ENCODE measurements around the gene RTN4.

RTN4 gene

DNA sequence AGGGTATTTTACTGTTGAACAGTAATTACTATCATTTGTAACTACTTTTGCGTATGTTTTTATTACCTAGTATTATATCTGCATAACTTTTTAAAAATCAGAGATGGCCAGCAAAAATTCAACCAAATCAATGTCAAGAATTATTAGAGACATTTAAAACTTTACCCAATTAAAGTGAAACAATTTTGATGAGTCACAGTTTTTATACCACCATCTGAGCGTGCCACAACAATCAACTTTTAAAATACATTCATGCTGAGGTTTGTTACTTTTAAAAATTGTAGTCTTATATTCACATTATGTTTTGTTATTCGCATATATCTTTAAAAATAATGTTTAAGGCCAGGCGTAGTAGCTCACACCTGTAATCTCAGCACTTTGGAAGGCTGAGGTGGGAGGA, 114.9 kb downstream of the RTN4 start:
- Histone ChIP-seq H3K36me3 (ENCODE audit: control insufficient read depth, low read length) (no peaks in the 10 kb centered on the region; the same call in 1 of the 2 replicates), H3K27me3 (ENCODE audit: control insufficient read depth, low read length) (no peaks in the 10 kb centered on the region), H3K4me3 (ENCODE audit: low read length) (no peak overlapping the region), H3K4me2 (ENCODE audit: low read length) (no peak overlapping the region), H3K79me2 (ENCODE audit: control insufficient read depth, low read length) (no peaks in the 10 kb centered on the region), H3F3A (ENCODE audit: control insufficient read depth, insufficient read depth) (no peaks in the 10 kb centered on the region), H3K9me3 (ENCODE audit: control insufficient read depth, insufficient read depth, low read length) (peaks cover 6% of the 10 kb centered on the region; the same call in 1 of the 2 replicates), H4K20me1 (ENCODE audit: control insufficient read depth, insufficient read depth, low read depth, low read length) (no peaks in the 10 kb centered on the region), H3K9me2 (replicated peaks; ENCODE audit: control insufficient read depth, low read length) (no peaks in the 10 kb centered on the region), H3K4me1 (ENCODE audit: control insufficient read depth, low read length) (peaks cover 13% of the 10 kb centered on the region), H3K27ac (ENCODE audit: low read depth, low read length) (no peak overlapping the region)
- TF ChIP-seq, protein P1, sequence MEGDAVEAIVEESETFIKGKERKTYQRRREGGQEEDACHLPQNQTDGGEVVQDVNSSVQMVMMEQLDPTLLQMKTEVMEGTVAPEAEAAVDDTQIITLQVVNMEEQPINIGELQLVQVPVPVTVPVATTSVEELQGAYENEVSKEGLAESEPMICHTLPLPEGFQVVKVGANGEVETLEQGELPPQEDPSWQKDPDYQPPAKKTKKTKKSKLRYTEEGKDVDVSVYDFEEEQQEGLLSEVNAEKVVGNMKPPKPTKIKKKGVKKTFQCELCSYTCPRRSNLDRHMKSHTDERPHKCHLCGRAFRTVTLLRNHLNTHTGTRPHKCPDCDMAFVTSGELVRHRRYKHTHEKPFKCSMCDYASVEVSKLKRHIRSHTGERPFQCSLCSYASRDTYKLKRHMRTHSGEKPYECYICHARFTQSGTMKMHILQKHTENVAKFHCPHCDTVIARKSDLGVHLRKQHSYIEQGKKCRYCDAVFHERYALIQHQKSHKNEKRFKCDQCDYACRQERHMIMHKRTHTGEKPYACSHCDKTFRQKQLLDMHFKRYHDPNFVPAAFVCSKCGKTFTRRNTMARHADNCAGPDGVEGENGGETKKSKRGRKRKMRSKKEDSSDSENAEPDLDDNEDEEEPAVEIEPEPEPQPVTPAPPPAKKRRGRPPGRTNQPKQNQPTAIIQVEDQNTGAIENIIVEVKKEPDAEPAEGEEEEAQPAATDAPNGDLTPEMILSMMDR (IDR thresholded peaks at IDR 0.05; ENCODE audit: low read depth, low read length, poor library complexity, severe bottlenecking) = no peak
- TF ChIP-seq EZH2phosphoT487 (IDR thresholded peaks at IDR 0.05; ENCODE audit: borderline replicate concordance, low read length) = no peak

DNA sequence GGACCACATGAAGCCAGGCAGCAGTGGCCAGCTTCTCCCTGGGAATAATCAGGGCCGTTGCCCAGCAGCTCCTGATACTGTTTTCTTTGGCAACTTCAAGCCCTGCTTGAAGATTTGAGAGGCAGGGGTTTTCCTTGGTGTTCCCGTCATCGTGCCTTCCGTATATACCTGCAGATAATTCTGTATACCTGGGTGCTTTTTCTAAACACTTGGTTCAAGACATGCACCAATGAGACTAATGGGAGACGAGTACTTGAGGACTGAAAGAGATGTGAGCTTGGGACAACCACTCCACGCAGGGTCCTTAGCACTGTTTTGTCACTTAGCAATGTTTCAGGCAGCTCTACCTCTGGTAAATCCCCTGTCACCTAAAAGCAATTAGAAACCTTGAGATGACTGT, 118.8 kb downstream of the RTN4 start:
- Histone ChIP-seq H3K9me2 (replicated peaks; ENCODE audit: control insufficient read depth, low read length) (no peaks in the 10 kb centered on the region), H3K79me2 (ENCODE audit: control insufficient read depth, low read length) (no peaks in the 10 kb centered on the region), H3K27me3 (ENCODE audit: control insufficient read depth, low read length) (no peaks in the 10 kb centered on the region), H4K20me1 (ENCODE audit: control insufficient read depth, insufficient read depth, low read depth, low read length) (no peaks in the 10 kb centered on the region), H3K36me3 (ENCODE audit: control insufficient read depth, low read length) (peaks cover 11% of the 10 kb centered on the region), H3K4me2 (ENCODE audit: low read length) (no peak overlapping the region), H3K9me3 (ENCODE audit: control insufficient read depth, insufficient read depth, low read length) (no peaks in the 10 kb centered on the region), H3K4me1 (ENCODE audit: control insufficient read depth, low read length) (peaks cover 10% of the 10 kb centered on the region), H3K27ac (ENCODE audit: low read depth, low read length) (no peak overlapping the region), H3K4me3 (ENCODE audit: low read length) (no peak overlapping the region), H3F3A (ENCODE audit: control insufficient read depth, insufficient read depth) (no peaks in the 10 kb centered on the region)
- TF ChIP-seq, protein P1 (IDR thresholded peaks at IDR 0.05; ENCODE audit: low read depth, low read length, poor library complexity, severe bottlenecking) = no peak
- no peak for TF ChIP-seq EZH2phosphoT487 (IDR thresholded peaks at IDR 0.05; ENCODE audit: borderline replicate concordance, low read length)

DNA sequence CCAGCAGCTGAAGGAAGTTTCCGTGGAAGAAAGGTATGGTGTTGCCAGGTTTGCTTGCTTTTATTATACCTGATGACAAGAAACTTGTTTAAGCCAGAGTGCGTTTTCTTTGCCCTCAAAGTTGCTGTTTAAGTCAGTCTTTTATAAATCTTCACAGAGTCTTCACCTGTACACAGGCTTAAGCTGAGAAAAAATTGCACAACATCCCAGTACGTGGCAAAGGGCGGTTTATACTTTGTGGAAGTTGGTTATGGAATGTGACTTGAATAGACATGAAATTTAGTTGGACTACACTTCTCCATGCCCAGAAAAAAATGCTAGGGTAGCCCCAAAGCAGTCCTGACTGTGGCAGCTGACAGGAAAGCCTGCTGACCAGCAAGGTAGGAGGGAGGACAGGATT, 121.5 kb downstream of the RTN4 start:
- Histone ChIP-seq H3K4me3 (ENCODE audit: low read length) (no peak overlapping the region), H3K27me3 (ENCODE audit: control insufficient read depth, low read length) (no peaks in the 10 kb centered on the region)
- no peak for TF ChIP-seq EZH2phosphoT487 (IDR thresholded peaks at IDR 0.05; ENCODE audit: borderline replicate concordance, low read length)
- TF ChIP-seq, protein P1 (IDR thresholded peaks at IDR 0.05; ENCODE audit: low read depth, low read length, poor library complexity, severe bottlenecking) = no peak

More for the DNA sequence above, 121.5 kb downstream of the RTN4 start:
- Histone ChIP-seq H3K4me1 (ENCODE audit: control insufficient read depth, low read length) (no peaks in the 10 kb centered on the region), H3K9me2 (replicated peaks; ENCODE audit: control insufficient read depth, low read length) (no peaks in the 10 kb centered on the region), H3K36me3 (ENCODE audit: control insufficient read depth, low read length) (peaks cover 11% of the 10 kb centered on the region), H3F3A (ENCODE audit: control insufficient read depth, insufficient read depth) (no peaks in the 10 kb centered on the region), H4K20me1 (ENCODE audit: control insufficient read depth, insufficient read depth, low read depth, low read length) (no peaks in the 10 kb centered on the region), H3K79me2 (ENCODE audit: control insufficient read depth, low read length) (no peaks in the 10 kb centered on the region), H3K9me3 (ENCODE audit: control insufficient read depth, insufficient read depth, low read length) (no peaks in the 10 kb centered on the region), H3K27ac (ENCODE audit: low read depth, low read length) (no peak overlapping the region), H3K4me2 (ENCODE audit: low read length) (no peak overlapping the region)

Data from DOHH2 (cell line).